ENCODE measurements around the gene OCIAD2.

Gene OCIAD2

DNA sequence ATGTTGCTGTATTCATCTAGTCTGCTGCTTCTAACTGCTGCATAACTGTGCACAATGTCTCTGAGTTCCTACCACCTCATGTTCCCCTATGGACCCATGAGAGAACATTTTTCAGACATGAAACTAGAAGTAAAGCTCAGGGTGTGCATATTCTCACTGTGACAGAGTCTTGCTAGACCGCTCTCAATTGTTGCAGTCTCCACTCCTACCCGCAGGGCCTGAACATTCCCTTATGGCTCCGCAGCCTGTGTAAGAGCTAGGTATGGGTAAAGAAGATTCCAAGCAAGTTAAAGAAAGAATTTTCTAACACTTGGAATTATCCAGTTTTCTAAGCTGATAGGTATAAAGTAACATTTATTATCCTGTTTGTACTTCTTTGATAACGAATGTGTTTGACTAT lies 5.4 kb downstream of the OCIAD2 start (continued):
- TF ChIP-seq, protein P1, sequence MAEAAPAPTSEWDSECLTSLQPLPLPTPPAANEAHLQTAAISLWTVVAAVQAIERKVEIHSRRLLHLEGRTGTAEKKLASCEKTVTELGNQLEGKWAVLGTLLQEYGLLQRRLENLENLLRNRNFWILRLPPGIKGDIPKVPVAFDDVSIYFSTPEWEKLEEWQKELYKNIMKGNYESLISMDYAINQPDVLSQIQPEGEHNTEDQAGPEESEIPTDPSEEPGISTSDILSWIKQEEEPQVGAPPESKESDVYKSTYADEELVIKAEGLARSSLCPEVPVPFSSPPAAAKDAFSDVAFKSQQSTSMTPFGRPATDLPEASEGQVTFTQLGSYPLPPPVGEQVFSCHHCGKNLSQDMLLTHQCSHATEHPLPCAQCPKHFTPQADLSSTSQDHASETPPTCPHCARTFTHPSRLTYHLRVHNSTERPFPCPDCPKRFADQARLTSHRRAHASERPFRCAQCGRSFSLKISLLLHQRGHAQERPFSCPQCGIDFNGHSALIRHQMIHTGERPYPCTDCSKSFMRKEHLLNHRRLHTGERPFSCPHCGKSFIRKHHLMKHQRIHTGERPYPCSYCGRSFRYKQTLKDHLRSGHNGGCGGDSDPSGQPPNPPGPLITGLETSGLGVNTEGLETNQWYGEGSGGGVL (tag by site-specific recombination; IDR thresholded peaks at IDR 0.05): no peak
- no peak for TF ChIP-seq BCL11B (tag by site-specific recombination; IDR thresholded peaks at IDR 0.05; ENCODE audit: low read depth)

DNA sequence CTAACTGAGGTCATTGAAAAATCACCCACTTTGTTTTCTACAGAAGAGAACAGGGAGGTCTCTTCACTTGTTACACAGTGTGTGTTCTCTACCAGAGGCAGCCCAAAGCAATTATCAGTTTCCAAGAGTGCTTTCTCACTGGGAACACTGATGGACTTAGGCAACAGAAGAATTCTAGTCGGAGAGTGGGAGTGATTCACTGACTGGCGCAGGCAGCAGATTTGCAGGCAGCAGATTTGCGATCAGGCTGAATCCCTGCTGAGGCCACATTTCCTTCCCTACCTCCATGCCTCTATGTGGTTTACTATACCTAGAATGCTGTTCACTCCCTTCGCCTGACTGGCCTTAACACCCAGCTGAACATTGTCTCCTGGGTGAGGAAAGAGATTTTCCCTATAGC lies 6.6 kb downstream of the OCIAD2 start:
- H3K36me3 ChIP-seq (ENCODE audit: control insufficient read depth in 2 of 2, insufficient read depth in 1 of 2, low read length in 2 of 2): peaks cover 0 to 8% of the 10 kb centered on the region in 2 experiments; a peak in 1 of 3 replicates
- H3K4me3 ChIP-seq (ENCODE audit: low read depth, low read length): no peak overlapping the region
- no peaks in the 10 kb centered on the region for H3K4me1 ChIP-seq (ENCODE audit: control insufficient read depth, insufficient read depth, low read length)
- ChIA-PET CTCF (no interaction called here), POLR2A (no interaction called here)
- TF ChIP-seq, protein P2, sequence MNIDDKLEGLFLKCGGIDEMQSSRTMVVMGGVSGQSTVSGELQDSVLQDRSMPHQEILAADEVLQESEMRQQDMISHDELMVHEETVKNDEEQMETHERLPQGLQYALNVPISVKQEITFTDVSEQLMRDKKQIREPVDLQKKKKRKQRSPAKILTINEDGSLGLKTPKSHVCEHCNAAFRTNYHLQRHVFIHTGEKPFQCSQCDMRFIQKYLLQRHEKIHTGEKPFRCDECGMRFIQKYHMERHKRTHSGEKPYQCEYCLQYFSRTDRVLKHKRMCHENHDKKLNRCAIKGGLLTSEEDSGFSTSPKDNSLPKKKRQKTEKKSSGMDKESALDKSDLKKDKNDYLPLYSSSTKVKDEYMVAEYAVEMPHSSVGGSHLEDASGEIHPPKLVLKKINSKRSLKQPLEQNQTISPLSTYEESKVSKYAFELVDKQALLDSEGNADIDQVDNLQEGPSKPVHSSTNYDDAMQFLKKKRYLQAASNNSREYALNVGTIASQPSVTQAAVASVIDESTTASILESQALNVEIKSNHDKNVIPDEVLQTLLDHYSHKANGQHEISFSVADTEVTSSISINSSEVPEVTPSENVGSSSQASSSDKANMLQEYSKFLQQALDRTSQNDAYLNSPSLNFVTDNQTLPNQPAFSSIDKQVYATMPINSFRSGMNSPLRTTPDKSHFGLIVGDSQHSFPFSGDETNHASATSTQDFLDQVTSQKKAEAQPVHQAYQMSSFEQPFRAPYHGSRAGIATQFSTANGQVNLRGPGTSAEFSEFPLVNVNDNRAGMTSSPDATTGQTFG (tag by site-specific recombination; IDR thresholded peaks at IDR 0.05; ENCODE audit: borderline replicate concordance): no peak
- TF ChIP-seq, protein P1 (tag by site-specific recombination; IDR thresholded peaks at IDR 0.05): no peak
- TF ChIP-seq WT1 (tag by site-specific recombination; IDR thresholded peaks at IDR 0.05) (no peak), ZNF175 (tag by site-specific recombination; IDR thresholded peaks at IDR 0.05) (no peak), ZNF837 (tag by site-specific recombination; IDR thresholded peaks at IDR 0.05) (no peak), ZFP69B (tag by site-specific recombination; IDR thresholded peaks at IDR 0.05) (no peak), FEZF1 (tag by site-specific recombination; IDR thresholded peaks at IDR 0.05) (no peak), KLF10 (tag by site-specific recombination; IDR thresholded peaks at IDR 0.05) (no peak), MEIS1 (CRISPR knock-in tag; IDR thresholded peaks at IDR 0.05; ENCODE audit: borderline replicate concordance) (no peak)
- TF ChIP-seq, protein P3, sequence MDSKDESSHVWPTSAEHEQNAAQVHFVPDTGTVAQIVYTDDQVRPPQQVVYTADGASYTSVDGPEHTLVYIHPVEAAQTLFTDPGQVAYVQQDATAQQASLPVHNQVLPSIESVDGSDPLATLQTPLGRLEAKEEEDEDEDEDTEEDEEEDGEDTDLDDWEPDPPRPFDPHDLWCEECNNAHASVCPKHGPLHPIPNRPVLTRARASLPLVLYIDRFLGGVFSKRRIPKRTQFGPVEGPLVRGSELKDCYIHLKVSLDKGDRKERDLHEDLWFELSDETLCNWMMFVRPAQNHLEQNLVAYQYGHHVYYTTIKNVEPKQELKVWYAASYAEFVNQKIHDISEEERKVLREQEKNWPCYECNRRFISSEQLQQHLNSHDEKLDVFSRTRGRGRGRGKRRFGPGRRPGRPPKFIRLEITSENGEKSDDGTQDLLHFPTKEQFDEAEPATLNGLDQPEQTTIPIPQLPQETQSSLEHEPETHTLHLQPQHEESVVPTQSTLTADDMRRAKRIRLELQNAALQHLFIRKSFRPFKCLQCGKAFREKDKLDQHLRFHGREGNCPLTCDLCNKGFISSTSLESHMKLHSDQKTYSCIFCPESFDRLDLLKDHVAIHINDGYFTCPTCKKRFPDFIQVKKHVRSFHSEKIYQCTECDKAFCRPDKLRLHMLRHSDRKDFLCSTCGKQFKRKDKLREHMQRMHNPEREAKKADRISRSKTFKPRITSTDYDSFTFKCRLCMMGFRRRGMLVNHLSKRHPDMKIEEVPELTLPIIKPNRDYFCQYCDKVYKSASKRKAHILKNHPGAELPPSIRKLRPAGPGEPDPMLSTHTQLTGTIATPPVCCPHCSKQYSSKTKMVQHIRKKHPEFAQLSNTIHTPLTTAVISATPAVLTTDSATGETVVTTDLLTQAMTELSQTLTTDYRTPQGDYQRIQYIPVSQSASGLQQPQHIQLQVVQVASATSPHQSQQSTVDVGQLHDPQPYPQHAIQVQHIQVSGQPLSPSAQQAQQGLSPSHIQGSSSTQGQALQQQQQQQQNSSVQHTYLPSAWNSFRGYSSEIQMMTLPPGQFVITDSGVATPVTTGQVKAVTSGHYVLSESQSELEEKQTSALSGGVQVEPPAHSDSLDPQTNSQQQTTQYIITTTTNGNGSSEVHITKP (tag by site-specific recombination; IDR thresholded peaks at IDR 0.05): no peak
- TF ChIP-seq, protein P4, sequence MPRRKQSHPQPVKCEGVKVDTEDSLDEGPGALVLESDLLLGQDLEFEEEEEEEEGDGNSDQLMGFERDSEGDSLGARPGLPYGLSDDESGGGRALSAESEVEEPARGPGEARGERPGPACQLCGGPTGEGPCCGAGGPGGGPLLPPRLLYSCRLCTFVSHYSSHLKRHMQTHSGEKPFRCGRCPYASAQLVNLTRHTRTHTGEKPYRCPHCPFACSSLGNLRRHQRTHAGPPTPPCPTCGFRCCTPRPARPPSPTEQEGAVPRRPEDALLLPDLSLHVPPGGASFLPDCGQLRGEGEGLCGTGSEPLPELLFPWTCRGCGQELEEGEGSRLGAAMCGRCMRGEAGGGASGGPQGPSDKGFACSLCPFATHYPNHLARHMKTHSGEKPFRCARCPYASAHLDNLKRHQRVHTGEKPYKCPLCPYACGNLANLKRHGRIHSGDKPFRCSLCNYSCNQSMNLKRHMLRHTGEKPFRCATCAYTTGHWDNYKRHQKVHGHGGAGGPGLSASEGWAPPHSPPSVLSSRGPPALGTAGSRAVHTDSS (tag by site-specific recombination; IDR thresholded peaks at IDR 0.05): no peak
- TF ChIP-seq, protein P5, sequence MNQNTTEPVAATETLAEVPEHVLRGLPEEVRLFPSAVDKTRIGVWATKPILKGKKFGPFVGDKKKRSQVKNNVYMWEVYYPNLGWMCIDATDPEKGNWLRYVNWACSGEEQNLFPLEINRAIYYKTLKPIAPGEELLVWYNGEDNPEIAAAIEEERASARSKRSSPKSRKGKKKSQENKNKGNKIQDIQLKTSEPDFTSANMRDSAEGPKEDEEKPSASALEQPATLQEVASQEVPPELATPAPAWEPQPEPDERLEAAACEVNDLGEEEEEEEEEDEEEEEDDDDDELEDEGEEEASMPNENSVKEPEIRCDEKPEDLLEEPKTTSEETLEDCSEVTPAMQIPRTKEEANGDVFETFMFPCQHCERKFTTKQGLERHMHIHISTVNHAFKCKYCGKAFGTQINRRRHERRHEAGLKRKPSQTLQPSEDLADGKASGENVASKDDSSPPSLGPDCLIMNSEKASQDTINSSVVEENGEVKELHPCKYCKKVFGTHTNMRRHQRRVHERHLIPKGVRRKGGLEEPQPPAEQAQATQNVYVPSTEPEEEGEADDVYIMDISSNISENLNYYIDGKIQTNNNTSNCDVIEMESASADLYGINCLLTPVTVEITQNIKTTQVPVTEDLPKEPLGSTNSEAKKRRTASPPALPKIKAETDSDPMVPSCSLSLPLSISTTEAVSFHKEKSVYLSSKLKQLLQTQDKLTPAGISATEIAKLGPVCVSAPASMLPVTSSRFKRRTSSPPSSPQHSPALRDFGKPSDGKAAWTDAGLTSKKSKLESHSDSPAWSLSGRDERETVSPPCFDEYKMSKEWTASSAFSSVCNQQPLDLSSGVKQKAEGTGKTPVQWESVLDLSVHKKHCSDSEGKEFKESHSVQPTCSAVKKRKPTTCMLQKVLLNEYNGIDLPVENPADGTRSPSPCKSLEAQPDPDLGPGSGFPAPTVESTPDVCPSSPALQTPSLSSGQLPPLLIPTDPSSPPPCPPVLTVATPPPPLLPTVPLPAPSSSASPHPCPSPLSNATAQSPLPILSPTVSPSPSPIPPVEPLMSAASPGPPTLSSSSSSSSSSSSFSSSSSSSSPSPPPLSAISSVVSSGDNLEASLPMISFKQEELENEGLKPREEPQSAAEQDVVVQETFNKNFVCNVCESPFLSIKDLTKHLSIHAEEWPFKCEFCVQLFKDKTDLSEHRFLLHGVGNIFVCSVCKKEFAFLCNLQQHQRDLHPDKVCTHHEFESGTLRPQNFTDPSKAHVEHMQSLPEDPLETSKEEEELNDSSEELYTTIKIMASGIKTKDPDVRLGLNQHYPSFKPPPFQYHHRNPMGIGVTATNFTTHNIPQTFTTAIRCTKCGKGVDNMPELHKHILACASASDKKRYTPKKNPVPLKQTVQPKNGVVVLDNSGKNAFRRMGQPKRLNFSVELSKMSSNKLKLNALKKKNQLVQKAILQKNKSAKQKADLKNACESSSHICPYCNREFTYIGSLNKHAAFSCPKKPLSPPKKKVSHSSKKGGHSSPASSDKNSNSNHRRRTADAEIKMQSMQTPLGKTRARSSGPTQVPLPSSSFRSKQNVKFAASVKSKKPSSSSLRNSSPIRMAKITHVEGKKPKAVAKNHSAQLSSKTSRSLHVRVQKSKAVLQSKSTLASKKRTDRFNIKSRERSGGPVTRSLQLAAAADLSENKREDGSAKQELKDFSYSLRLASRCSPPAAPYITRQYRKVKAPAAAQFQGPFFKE (tag by site-specific recombination; IDR thresholded peaks at IDR 0.05; ENCODE audit: borderline replicate concordance): no peak
- no peaks in the 10 kb centered on the region for H3K9me3 ChIP-seq (ENCODE audit: control insufficient read depth, insufficient read depth, low read depth, low read length)
- H3K27ac ChIP-seq (ENCODE audit: extremely low read depth, low read depth, low read length): no peak overlapping the region
